CD14-positive monocyte (primary cell): ENCODE data around the gene NOB1. TPM values are rescaled to one million over a fixed set of nuclear protein-coding genes. Genes with fewer than 3 reads are reported as not detected.

Experiments
- DNase-seq, 3 donors: peaks; one replicate each; pipeline ENCODE4 v3.0.0-alpha.2; 2011 to 2022
- H2AFZ ChIP-seq: 2 replicates; pipeline ENCODE4 v1.6.0; 2012; ENCODE audit warnings: mild to moderate bottlenecking, low read depth, low read length, inconsistent platforms; ENCODE audit not compliant: insufficient read depth, poor library complexity, severe bottlenecking
- H3K27ac ChIP-seq, 2 donors: 1 replicate in 1 of 2; 2 replicates in 1 of 2; pipeline ENCODE4 v1.5.1; 2012 to 2013; ENCODE audit warnings: low read length in 2 of 2, control low read depth in 1 of 2, inconsistent platforms in 1 of 2, low read depth in 1 of 2, mild to moderate bottlenecking in 1 of 2
- H3K27me3 ChIP-seq, 2 donors: one replicate each; pipeline versions ENCODE4 v1.6.0 to v1.6.1; 2011 to 2013; ENCODE audit warnings: low read length in 2 of 2; ENCODE audit not compliant: control insufficient read depth in 2 of 2, insufficient read depth in 2 of 2
- H3K36me3 ChIP-seq, 2 donors: replicated peaks in 1 of 2; 1 replicate in 1 of 2; 2 replicates in 1 of 2; pipeline versions ENCODE4 v1.5.1 to v1.6.1; 2012 to 2013; ENCODE audit warnings: low read length in 2 of 2, control low read depth in 1 of 2, inconsistent platforms in 1 of 2, mild to moderate bottlenecking in 1 of 2; ENCODE audit not compliant: insufficient read depth in 2 of 2, control insufficient read depth in 1 of 2
- H3K4me1 ChIP-seq, 2 donors: 1 replicate in 1 of 2; 2 replicates in 1 of 2; pipeline versions ENCODE4 v1.5.1 to v1.6.1; 2012 to 2013; ENCODE audit warnings: low read length in 2 of 2, control low read depth in 1 of 2, inconsistent platforms in 1 of 2, mild to moderate bottlenecking in 1 of 2, moderate library complexity in 1 of 2; ENCODE audit not compliant: insufficient read depth in 2 of 2, control insufficient read depth in 1 of 2
- H3K4me2 ChIP-seq: replicated peaks from 2 replicates; pipeline ENCODE3; 2012; ENCODE audit warnings: low read length, moderate library complexity, mild to moderate bottlenecking; ENCODE audit not compliant: poor library complexity, severe bottlenecking; ENCODE audit errors: extremely low read depth
- H3K4me3 ChIP-seq, 3 experiments: fragments of 200-600 bp in 1 of 3; sonication (generic) in 1 of 3; replicated peaks in 1 of 3; 1 replicate in 2 of 3; 2 replicates in 1 of 3; pipeline ENCODE4 v1.5.1; 2011 to 2013; ENCODE audit warnings: low read length in 3 of 3, mild to moderate bottlenecking in 3 of 3, control low read depth in 2 of 3, low read depth in 2 of 3, inconsistent platforms in 1 of 3, moderate library complexity in 1 of 3
- H3K79me2 ChIP-seq: 2 replicates; pipeline ENCODE4 v1.6.0; 2012; ENCODE audit warnings: mild to moderate bottlenecking, control low read depth, inconsistent platforms, low read length, moderate library complexity; ENCODE audit not compliant: insufficient read depth
- H3K9ac ChIP-seq: 2 replicates; pipeline ENCODE4 v1.6.0; 2017; ENCODE audit warnings: low read length, mild to moderate bottlenecking; ENCODE audit not compliant: insufficient read depth, poor library complexity, severe bottlenecking
- H3K9me3 ChIP-seq, 2 donors: replicated peaks in 1 of 2; 1 replicate in 1 of 2; 2 replicates in 1 of 2; pipeline versions ENCODE4 v1.5.1 to v1.6.1; 2012 to 2013; ENCODE audit warnings: low read length in 2 of 2, control low read depth in 1 of 2; ENCODE audit not compliant: control insufficient read depth in 1 of 2, insufficient read depth in 1 of 2
- H4K20me1 ChIP-seq: 2 replicates; pipeline ENCODE4 v1.6.0; 2012; ENCODE audit warnings: mild to moderate bottlenecking, low read length, control low read depth, moderate library complexity; ENCODE audit not compliant: insufficient read depth
- H3K27ac Mint-ChIP-seq, 7 donors: one replicate each; pipeline ENCODE4 v1.8.0; 2020; ENCODE audit warnings: mild to moderate bottlenecking in 7 of 7, mixed read lengths in 7 of 7, moderate library complexity in 6 of 7, inconsistent platforms in 2 of 7
- H3K27me3 Mint-ChIP-seq, 3 donors: one replicate each; pipeline ENCODE4 v1.8.0; 2021 to 2022; ENCODE audit warnings: low read depth in 3 of 3, mild to moderate bottlenecking in 3 of 3, mixed read lengths in 3 of 3, moderate library complexity in 3 of 3, inconsistent platforms in 1 of 3
- H3K36me3 Mint-ChIP-seq, 2 donors: one replicate each; pipeline ENCODE4 v1.8.0; 2020; ENCODE audit warnings: mixed read lengths in 2 of 2, inconsistent platforms in 1 of 2, mild to moderate bottlenecking in 1 of 2
- H3K4me1 Mint-ChIP-seq: one replicate; pipeline ENCODE4 v1.8.0; 2020; ENCODE audit warnings: mild to moderate bottlenecking, mixed read lengths
- H3K4me3 Mint-ChIP-seq, 2 donors: one replicate each; pipeline ENCODE4 v1.8.0; 2020; ENCODE audit warnings: mild to moderate bottlenecking in 2 of 2, mixed read lengths in 2 of 2, moderate library complexity in 1 of 2
- H3K9me3 Mint-ChIP-seq, 7 donors: one replicate each; pipeline ENCODE4 v1.8.0; 2020 to 2022; ENCODE audit warnings: mixed read lengths in 7 of 7, mild to moderate bottlenecking in 6 of 7, moderate library complexity in 6 of 7, inconsistent platforms in 2 of 7
- CTCF ChIP-seq: fragments of 200-600 bp; IDR thresholded peaks from one replicate; pipeline ENCODE4 v1.8.0; 2022; ENCODE audit warnings: antibody characterized with exemption, mild to moderate bottlenecking
- WGBS: methylation state at CpG from one replicate; pipeline ENCODE4 v1.1.5; 2013; ENCODE audit warnings: missing lambda C conversion rate; ENCODE audit not compliant: insufficient coverage; 5-methylcytosine and 5-hydroxymethylcytosine counted together
- intact Hi-C, 2 donors: fragments of 100-400 bp; cut with micrococcal nuclease; formaldehyde crosslinking; loops; one replicate each; pipeline versions ENCODE4 v1.15.0 to v1.15.1; 2023
- polyA plus RNA-seq, 3 donors: library from polyadenylated mRNA; depleted of rRNA in 1 of 3; unstranded in 2 of 3; stranded (reverse) in 1 of 3; fragments of 300-500 nt in 2 of 3; fragments of >200 nt in 1 of 3; fragmentation: Illumina TruSeq in 2 of 3; gene quantifications; 1 replicate in 2 of 3; 2 replicates in 1 of 3; pipeline ENCODE4 v1.2.3, GENCODE V29; 2012 to 2021
- small RNA-seq: library from RNA; depleted of rRNA; stranded (forward); fragments of <200 nt; gene quantifications from one replicate; pipeline ENCODE3, GENCODE V24; 2012; ENCODE audit warnings: low read depth; ENCODE audit not compliant: insufficient read length

NOB1 gene
- polyA plus RNA-seq, 3 donors = 15.7 to 27.5 (median 18.0) TPM

- Histone ChIP-seq H3K27me3 (no peaks in the 10 kb centered on the region), H2AFZ (no peak overlapping the region), H3K4me1 (no peaks in the 10 kb centered on the region), H3K9ac (no peak overlapping the region), H4K20me1 (no peaks in the 10 kb centered on the region), H3K9me3 (no peaks in the 10 kb centered on the region), H3K79me2 (no peaks in the 10 kb centered on the region), H3K4me2 (no peak overlapping the region), H3K4me3 (no peak overlapping the region), H3K27ac (no peak overlapping the region), H3K36me3 (peaks cover 61 to 89% of the 10 kb centered on the region in 2 donors)
- WGBS = no CpG with 5 or more reads among the region's 2 CpGs
- H3K27ac Mint-ChIP-seq = no peak overlapping the region
- no peak overlapping the region for H3K4me3 Mint-ChIP-seq
- no peak for TF ChIP-seq CTCF
- intact Hi-C loops = no loop called here
- no peaks in the 10 kb centered on the region for H3K4me1 Mint-ChIP-seq
- no peak for DNase-seq
- H3K9me3 Mint-ChIP-seq = no peaks in the 10 kb centered on the region
- H3K27me3 Mint-ChIP-seq = no peaks in the 10 kb centered on the region
- peaks cover 60 to 74% of the 10 kb centered on the region in 2 donors for H3K36me3 Mint-ChIP-seq
Measured at GRCh38 chr16:69693916-69694315, 60.8 kb downstream of the NOB1 start.

GRCh38 chr16:69691980-69692911 lies 62.5 kb downstream of the NOB1 start:
- no peaks in the 10 kb centered on the region for H3K27me3 ChIP-seq
- DNase-seq = no peak
- Mint-ChIP-seq H3K4me3 (no peak overlapping the region), H3K27me3 (no peaks in the 10 kb centered on the region), H3K9me3 (no peaks in the 10 kb centered on the region), H3K4me1 (no peaks in the 10 kb centered on the region), H3K36me3 (peaks cover 54 to 74% of the 10 kb centered on the region in 2 donors), H3K27ac (no peak overlapping the region)
- no peak overlapping the region for H3K4me3 ChIP-seq
- 100% methylated on average over 2 of the region's 4 CpGs for WGBS
- H3K4me1 ChIP-seq = no peaks in the 10 kb centered on the region
- no peaks in the 10 kb centered on the region for H4K20me1 ChIP-seq
- H3K9ac ChIP-seq = no peak overlapping the region
- no peak overlapping the region for H3K27ac ChIP-seq
- no peaks in the 10 kb centered on the region for H3K79me2 ChIP-seq
- H3K4me2 ChIP-seq = no peak overlapping the region
- peaks cover 64 to 84% of the 10 kb centered on the region in 2 donors for H3K36me3 ChIP-seq
- intact Hi-C loops = no loop called here
- no peak for TF ChIP-seq CTCF
- no peak overlapping the region for H2AFZ ChIP-seq
- H3K9me3 ChIP-seq = no peaks in the 10 kb centered on the region

Small RNA genes lying within 50 kb of the gene (small RNA-seq; reads per million reads assigned to genes)
- 1.2 reads per million for gene RF00091

Other genes starting within 250 kb of the NOB1 start
- gene NFAT5, start 189.0 kb downstream of the NOB1 start, polyA plus RNA-seq = 1 to 10 TPM; 2.4 to 6.9 (median 2.5) TPM
- gene NQO1, start 28.4 kb downstream of the NOB1 start, polyA plus RNA-seq = 1 to 10 TPM in 2 of 3 donors, under 1 TPM in 1; 0.51 to 3.9 (median 3.0) TPM
- 10 to 100 TPM; 29.6 to 54.4 (median 46.0) TPM for gene WWP2, start 7.4 kb upstream of the NOB1 start, polyA plus RNA-seq
- 1 to 10 TPM in 1 of 3 donors, not detected in 2; 2.7 TPM for gene CLEC18A, start 196.4 kb upstream of the NOB1 start, polyA plus RNA-seq